Right lobe of liver (tissue), 4 donors: Measurements from ENCODE around the gene EIF4A3.

Experiments
- CTCF ChIP-seq, 4 donors: fragments of 200-600 bp in 3 of 4; fragments of 450-650 bp in 1 of 4; IDR thresholded peaks; one replicate each; pipeline versions ENCODE4 v1.5.1 to v1.8.0; 2016 to 2022; ENCODE audit warnings: antibody characterized with exemption in 4 of 4, mild to moderate bottlenecking in 2 of 4
- POLR2A ChIP-seq: fragments of 450-650 bp; IDR thresholded peaks from one replicate; pipeline ENCODE4 v1.6.1; 2017; ENCODE audit warnings: antibody characterized with exemption, mild to moderate bottlenecking
- donor health status: DM: no; HTN: no; CAD: no.
- donor health status: DM: no; HTN: no; CAD: no.
- donor health status: DM: no; HTN: yes; CAD: no.

- TF ChIP-seq CTCF (IDR thresholded peaks at IDR 0.05) (no peak), POLR2A (no peak)
Measured at GRCh38 chr17:80190716-80191115, 43.8 kb upstream of the EIF4A3 start.
